H54 (cell line): ENCODE results near the gene ABLIM2.

Experiments
- DNase-seq: peaks from one replicate; pipeline ENCODE4 v3.0.0; 2011; ENCODE audit warnings: low spot score, mixed read lengths; ENCODE audit not compliant: insufficient read length
- FAIRE-seq: peaks from 3 replicates; lab custom pipeline; 2011; peaks lifted over from hg19 to GRCh38; lab: Jason Lieb, UNC
- POLR2A ChIP-seq: IDR thresholded peaks from 2 replicates; pipeline ENCODE4 v1.6.1; 2011; ENCODE audit warnings: low read depth, mild to moderate bottlenecking, low read length

The ABLIM2 gene

DNA sequence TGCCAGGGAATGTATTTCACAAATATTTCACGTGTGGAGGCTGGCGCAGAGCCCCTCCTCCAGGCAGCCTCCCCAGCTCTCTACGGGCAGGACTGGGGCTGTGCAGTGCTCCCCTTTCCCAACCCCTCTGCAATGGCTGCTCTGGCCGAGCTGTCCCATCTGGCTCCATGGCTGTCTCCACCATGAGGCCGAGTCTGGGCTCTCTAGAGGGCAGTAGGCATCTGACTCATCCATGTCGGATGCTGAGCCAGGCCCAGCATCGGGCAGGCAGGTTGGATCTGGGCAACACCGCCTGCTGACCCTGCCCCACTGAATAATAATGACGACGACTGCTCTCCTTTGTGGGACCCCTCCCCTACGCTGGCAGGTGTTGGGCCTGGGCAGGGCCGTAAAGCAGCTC, 29.5 kb upstream of the ABLIM2 start:
- peak; percentile 39 for DNase-seq
- TF ChIP-seq POLR2A, result no peak
- FAIRE-seq, result no peak

DNA sequence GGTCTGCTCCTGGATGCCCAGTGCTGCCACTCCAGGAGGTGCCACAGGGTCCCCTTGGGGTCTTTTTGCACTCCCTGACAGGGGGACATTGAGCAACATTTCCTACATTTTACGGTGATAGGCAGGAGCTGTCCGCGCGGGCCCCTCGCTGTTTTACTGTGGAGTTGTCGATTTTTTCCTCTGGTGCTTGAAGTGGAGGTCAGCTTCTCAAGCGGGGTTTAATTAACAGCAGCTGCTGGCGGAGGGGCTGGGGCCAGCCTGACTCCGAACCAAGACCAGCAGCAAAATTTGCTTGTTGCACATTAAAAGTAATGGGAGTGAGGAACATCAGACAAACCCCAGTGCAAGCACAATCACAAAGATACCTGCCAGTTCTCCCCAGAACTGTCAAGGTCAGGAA, 27.3 kb upstream of the ABLIM2 start:
- no peak for FAIRE-seq

DNA sequence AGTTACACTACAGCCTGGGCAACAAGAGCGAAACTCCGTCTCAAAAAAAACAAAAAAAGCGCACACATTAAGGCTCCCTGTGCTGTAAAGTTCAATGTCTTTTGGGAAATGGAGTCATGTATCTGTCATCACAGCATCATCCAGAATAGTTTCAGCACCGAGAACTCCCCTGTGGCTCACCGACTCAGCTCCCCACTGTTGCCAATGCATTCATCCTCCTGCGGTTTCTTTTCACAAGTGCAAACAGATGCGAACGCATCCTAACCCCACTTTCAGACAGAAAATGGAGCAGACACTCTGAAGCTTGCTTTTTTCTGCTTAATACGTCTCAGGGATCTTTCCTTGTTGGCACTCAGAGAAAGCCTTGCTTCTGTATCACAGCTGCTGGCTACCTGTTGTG, 26.7 kb upstream of the ABLIM2 start:
- DNase-seq, result peak; percentile 52
- no peak for TF ChIP-seq POLR2A
- no peak for FAIRE-seq

More for the DNA sequence above, 27.3 kb upstream of the ABLIM2 start:
- DNase-seq, result no peak
- no peak for TF ChIP-seq POLR2A

DNA sequence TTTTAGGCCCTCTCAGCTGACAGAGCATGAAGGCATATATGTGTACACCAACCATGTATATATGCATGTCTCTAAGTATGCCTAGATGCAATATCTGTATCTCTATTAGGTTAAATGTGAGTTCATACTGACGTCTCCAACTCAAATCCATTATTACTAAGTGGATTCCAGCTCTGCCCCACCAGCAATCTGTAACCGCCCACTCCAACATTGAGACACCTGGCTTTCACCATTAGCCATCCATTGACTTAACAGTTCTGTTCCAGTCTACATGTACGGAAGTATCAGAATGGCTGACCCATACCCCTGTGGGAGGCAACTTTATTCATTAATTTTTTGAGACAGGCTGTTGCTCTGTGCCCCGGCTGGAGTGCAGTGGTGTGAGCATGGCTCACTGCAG, 25.4 kb upstream of the ABLIM2 start:
- no peak for TF ChIP-seq POLR2A
- DNase-seq (no peak), FAIRE-seq (no peak)

DNA sequence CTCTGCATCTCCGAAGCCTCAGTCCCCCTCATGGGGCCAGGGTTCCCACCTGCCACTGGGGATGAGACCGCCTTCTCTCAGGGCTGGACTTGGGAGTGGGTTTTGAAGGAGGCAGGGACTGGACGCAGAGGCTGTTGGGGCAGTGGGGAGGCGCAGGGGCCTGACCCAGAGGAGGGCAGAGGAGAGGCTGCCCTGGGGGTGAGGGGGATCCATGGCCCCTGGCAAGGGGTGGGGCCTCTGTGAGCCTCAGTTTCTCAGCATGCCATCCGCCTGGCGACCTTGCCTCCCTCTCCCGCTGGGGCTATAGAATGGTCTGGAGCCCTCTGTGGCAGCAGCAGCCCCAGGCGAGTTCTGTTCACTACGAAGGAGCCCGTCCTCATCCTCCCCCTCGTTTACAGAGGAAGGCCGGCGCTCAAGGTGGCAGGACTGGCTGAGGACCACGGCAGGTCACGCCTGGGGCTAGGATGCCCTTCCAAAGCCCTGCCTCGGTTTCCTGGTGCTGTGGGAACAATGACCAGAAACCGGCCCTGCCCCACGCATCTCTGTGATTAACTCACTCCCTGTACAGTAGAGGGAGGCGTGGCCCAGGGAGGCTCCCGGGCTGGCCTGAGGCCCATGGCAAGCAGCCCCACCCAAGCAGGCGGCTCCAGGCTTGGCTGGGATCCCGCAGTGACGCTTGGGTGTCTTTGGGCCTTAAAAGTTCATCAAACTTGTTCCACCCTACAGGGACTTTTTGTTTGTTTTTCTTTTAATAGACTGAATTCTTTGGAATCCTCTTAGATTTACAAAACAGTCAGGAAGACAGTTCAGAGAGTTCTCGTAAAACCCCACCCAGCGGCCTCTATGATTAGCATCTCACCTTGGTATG, 24.5 kb upstream of the ABLIM2 start:
- TF ChIP-seq POLR2A, result no peak
- peak; percentile 76 for DNase-seq
- no peak for FAIRE-seq

DNA sequence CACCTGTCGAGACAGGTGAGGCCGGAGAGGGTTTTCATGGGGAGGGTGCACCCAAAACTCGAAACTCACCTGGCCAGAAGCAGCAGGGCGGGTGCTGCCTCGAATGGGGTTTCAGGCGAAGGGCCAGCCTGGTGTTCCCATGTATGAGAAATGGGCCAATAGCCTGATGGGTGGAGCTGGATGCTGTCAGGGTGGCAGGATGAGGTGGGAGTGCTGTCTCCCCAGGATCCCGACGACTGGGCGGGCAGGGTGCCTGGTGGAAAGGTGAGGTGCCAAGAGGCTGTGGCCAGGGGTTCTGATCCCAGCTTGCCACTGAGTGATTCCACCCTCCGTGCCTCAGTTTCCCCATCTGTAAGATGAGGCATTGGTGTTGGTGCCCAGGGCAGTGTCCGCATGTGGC, 23.7 kb upstream of the ABLIM2 start:
- FAIRE-seq (no peak), DNase-seq (no peak)
- no peak for TF ChIP-seq POLR2A

DNA sequence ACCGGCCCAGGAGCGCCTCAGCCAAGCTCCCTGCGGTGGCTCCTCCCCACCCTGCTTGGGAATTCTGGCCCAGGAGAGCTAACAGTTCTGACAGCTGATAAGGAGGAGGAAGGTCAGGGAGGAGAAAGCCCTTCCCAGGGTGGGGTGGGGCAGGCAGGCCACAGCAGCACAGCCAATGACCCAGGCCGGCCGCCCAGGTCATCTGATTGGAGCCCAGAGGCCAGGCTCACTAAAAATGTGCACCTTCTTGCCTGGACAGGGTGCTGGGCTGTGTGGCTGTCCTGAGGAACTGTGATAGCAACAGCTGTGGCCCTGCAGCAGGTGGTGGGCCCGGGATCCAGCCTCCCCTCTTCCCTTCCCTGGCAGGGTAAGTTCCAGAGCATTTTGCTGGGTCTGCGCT, 23.2 kb upstream of the ABLIM2 start:
- TF ChIP-seq POLR2A, result no peak
- DNase-seq (no peak), FAIRE-seq (no peak)

DNA sequence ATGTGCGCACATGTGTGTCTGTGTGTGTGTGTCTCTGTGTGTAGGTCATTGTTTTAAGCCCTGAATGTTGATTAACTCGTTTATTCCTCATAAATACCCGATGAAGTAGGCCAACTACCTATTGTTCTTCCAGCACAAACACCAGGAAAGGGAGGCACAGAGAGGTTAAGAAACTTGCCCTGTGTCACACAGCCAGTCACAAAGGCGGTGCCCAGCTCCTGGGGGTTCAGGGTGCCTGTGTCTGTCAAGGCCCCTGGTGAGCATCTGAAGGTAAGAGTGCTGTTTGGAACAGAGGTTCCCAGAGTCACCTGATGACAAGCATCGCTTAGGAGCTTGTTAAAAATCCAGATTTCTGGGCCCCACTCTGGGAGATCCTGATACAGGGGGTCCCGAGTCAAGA, 22.5 kb upstream of the ABLIM2 start:
- no peak for TF ChIP-seq POLR2A
- DNase-seq (no peak), FAIRE-seq (no peak)

DNA sequence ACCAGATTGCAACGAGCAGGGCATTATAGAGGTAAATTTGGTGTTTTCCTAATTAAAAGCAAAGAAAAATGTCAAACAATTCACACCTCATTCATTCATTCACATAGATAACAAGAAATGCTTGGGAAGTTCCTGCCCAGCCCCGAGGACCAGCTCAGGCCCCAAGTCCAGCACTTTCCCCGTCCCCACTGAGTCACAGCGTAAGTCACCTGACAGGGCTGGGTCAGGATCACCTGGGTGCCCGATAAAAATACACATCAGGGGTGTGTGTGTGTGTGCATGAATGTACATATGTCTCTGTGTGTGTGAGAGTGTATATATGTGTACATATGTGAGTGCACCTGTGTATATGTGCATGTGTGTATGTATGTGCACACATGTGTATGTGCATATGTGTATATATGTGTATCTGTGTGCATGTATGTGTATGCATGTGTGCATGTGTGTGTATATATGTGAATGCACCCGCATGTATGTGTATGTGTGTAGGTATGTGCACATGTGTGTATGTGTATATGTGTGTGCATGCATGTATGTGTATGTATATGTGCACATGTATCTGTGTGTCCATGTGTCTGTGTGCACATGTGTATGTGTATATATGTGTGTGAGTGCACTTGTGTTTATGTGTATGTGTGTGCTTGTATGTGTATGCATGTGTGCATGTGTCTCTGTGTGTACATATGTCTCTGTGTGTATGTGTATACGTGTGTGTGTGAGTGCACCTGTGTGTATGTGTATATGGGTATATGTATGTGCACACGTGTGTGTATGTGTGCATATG, 21.9 kb upstream of the ABLIM2 start:
- no peak for TF ChIP-seq POLR2A
- FAIRE-seq (no peak), DNase-seq (no peak)

DNA sequence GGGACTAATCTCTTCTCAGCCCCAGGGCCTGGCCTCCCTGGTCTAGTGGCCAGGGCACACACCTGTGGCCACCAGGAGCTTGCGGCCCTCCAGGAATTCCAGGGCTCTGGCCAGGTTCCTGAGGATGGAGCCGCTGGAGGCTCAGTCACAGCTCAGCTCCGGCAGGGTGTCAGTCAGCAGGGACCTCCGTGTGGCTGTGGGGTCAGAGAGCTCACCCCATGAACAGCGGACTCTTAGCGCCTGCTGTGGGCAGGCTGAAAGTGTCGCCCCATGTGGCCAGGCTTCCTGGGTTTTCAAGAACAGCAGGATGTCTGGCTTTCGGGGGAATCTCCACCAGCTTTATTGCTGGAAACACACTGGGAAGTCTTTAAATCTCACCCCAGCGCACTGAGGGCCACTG, 21.2 kb upstream of the ABLIM2 start:
- DNase-seq (no peak), FAIRE-seq (no peak)
- TF ChIP-seq POLR2A, result no peak

DNA sequence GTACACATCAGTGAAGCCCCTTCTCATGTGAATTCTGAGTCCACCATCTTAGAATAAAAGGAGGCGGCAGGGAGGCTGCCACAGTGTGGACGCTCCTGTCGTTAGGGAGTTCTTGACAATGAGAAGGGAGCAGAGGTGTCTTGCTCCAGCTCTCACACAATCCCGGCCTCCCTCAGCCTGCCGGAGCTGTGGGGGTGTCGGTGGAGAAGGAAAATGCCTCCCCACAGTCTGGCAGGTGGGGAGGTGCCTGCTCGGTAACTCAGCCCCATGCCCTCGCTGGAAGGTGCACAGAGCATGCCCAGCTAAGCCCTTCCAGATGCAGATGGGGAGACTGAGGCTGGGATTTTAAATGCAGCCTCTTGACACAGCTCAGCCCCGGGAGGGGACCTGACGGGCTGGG, 20.5 kb upstream of the ABLIM2 start:
- TF ChIP-seq POLR2A, result no peak
- no peak for FAIRE-seq
- DNase-seq, result no peak

DNA sequence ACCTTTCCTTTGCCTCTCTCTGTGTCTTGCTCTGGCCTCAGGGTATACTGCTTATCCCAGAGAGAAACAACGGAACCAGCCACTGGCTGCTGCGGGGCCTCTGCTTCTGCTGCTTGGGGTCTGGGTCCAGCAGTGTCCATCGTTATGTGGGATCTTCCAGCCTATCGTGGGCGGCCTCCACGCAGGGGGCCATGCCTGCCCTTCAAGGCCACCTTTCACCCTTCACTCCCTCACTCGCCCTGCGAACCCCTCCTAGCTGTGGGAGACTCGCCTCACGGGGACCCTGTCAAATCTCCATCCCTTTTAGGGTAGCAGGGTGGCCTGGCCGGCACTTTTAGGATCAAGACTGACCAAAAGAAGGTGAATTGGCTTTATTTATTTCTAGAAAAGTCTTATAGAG, 19.3 kb upstream of the ABLIM2 start:
- DNase-seq (no peak), FAIRE-seq (no peak)
- TF ChIP-seq POLR2A, result no peak

DNA sequence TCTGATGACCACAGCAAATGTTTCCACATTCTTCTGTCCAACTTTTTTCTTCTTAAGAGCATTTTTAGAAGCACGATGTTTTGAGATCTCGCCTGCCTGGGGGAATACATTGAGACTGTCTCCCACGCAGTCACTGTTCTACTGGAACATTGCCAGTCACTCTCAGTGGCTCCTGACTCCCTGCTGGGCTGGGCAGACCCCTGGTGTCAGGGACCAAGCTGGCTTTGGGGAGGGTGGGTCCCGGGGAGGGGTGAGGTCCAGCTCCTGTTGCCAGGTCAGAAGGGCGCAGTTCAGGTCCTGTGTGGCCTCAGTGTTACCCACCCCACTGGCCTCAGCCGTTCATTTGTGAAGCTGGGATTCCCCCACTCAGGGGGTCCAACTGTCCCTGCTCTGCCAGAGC, 18.9 kb upstream of the ABLIM2 start:
- DNase-seq (no peak), FAIRE-seq (no peak)
- TF ChIP-seq POLR2A, result no peak

DNA sequence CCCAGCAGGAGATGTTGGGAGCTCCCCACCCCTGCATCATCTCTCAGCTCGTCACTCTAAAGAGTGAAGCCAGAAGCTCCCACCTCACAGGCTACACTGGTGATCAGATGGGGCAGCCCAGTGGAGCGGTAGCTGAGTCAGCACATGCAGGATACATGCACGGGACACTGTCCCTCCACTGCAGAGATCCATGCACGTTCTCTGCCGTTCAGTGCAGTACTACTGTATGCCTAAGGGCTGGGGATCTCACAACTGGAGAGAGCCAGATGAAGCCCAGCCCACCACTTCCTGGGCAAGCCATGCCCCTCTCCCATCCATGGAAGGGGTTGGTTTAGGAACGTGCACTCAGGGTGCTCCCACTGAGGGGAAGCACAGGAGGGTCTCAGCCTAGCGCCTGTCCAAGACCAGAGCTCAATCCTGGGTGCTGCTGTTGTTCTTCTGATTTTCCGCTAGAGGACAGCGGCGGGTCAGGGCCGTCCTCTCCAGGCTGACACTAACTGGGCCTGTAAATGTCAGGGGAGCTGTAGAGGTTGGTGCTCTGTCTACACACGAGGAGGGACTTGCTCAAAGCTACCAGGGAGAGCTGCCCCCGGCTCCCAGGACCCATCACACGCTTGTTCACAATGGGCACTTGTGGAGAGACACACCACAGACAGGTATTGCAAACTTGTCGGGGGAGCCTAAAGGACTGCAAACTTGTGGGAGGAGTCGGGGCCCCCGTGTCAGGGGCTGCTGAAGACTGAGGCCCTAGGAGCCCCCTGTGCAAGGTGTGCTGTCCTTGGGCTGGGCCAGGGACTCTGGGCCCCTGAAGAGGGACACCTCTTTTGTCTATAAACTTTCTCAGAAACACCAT, 18.2 kb upstream of the ABLIM2 start:
- TF ChIP-seq POLR2A, result no peak
- FAIRE-seq (no peak), DNase-seq (peak; percentile 42)

DNA sequence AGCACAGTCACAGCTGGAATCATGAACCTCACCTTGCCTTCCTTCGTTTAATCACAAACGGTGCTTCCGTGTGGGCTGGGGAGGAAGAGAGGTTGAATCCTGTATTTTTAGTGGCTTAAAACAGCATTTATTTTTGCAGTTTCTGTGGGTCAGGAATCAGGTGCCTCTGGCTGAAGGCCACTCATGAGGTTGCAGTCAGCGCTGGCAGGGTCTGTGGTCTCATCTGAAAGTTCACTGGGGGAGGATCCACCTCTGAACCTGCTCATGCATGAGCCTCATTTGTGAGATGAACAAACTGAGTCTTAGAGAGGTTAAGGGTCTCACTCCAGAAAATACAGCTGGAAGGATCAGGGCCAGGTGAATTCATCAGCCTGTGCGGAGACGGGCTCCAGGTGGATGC, 17.1 kb upstream of the ABLIM2 start:
- no peak for DNase-seq
- no peak for FAIRE-seq
- no peak for TF ChIP-seq POLR2A
